A549 treated with DMSO at 1 μM for 4 hours (cell line): Measurements from ENCODE around the gene TMEM101. TPM values are rescaled to one million over a fixed set of nuclear protein-coding genes. Genes with fewer than 3 reads are reported as not detected.

Experiments
- total RNA-seq: library from RNA; stranded (reverse); fragments of 200-300 nt; extraction: Qiagen RNA extraction; gene quantifications from 5 replicates; pipeline ENCODE4 v1.2.3, GENCODE V29; 2022; ENCODE audit warnings: low read depth

Gene TMEM101
- 27.4 to 33.5 TPM (median 29.9 TPM) in 5 replicates for total RNA-seq

DNA sequence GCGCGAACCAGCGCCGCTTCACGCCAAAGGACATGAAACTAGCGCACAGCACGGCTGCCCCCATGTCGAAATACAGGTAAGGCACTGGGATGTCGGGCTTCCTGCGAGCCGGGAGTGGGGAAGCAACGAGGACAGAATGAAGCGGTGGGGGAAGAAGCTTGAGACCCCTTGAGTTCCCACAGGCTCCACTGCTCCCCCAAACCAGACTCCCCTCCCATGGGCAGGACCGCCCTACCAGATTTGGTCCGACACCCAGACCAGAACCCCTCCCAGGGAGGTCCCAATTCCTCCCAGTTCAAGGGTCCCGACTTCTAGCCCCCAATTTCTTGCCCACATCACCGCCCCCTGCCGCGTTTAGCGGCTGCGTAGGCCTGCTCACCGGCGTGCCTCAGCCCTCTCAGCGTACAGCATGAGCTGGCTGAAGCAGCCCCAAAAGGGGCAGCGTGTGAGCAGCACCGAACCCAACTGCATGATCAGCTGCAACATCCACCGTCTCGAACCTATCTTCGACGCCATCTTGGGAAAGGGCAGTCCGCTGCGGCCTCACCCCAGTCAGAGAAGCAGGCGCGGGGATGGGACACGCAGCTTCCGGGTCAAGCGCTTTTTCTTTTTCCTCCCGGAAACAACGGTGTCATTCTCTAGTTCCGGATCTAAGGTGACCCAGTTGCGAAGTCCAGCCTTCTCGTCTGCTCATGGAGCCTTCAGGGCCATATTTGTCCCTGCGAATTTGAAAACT is at the start of gene TMEM101:
TSS of gene TMEM101 (minus strand) at position 527 of the 736 bp plus-strand sequence. CDS start at position 516, 11 bp downstream.

DNA sequence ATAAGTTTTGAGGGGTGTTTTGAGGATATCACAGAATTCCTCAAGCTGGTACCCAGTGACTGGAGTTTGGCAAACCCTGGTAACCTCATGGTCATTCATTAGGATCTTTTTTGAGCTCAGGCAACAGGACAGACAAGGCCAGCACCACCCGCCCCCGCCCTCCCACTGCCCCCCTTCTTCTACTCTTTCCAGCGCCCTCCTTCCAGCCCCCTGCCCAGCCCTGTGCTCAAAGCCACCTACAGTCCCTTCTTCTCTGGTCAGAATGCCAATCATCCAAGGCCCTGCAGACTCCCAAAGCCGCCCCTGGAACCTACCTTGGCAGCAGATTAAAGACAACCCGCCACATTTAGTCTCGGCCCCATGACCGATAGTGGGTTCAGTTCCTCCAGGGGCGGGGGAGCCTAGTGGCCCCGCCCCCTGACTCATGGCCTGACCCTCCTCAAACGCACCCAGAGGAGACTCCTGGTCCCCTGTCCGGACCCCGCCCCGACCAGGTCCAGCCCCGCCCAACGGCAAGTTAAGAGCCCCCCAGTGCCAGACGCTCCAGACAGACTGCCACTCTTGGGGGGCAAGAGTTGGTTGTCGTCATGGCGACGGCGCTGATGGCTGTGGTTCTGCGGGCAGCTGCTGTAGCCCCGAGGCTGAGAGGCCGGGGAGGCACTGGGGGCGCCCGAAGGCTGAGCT is 10.5 kb downstream of the TMEM101 start, which contains the start of gene NAGS:
TSS of gene NAGS (plus strand) at position 546 of the 684 bp plus-strand sequence. CDS start at position 588, 42 bp downstream.

Other genes with a start within 250 kb of the TMEM101 start
- gene DUSP3, start 236.0 kb downstream of the TMEM101 start, total RNA-seq, result 62.4 to 69.0 TPM (median 67.2 TPM) in 5 replicates
- gene CFAP97D1, start 234.5 kb downstream of the TMEM101 start, total RNA-seq, result not detected in 5 replicates
- 17.6 to 20.7 TPM (median 19.4 TPM) in 5 replicates for gene MPP3, start 181.8 kb downstream of the TMEM101 start, total RNA-seq
- gene CD300LG, start 167.8 kb downstream of the TMEM101 start, total RNA-seq, result not detected in 5 replicates
- 1.7 to 3.2 TPM (median 2.1 TPM) in 5 replicates for gene MPP2, start 107.4 kb downstream of the TMEM101 start, total RNA-seq
- gene PPY, start 72.5 kb downstream of the TMEM101 start, total RNA-seq, result not detected in 5 replicates
- gene PYY, start 61.0 kb downstream of the TMEM101 start, total RNA-seq, result 0.17 TPM in 1 of 5 replicates, not detected in the others
- gene NAGS, start 10.3 kb downstream of the TMEM101 start, total RNA-seq, result 0.77 to 1.4 TPM (median 1.0 TPM) in 5 replicates
- gene LSM12, start 51.7 kb upstream of the TMEM101 start, total RNA-seq, result 55.9 to 60.9 TPM (median 57.6 TPM) in 5 replicates
- 122 to 174 TPM (median 149 TPM) in 5 replicates for gene G6PC3, start 55.8 kb upstream of the TMEM101 start, total RNA-seq
- 14.6 to 18.7 TPM (median 15.7 TPM) in 5 replicates for gene HDAC5, start 108.7 kb upstream of the TMEM101 start, total RNA-seq
- gene HROB, start 127.0 kb upstream of the TMEM101 start, total RNA-seq, result 8.2 to 9.9 TPM (median 8.8 TPM) in 5 replicates
- 0.08 to 0.17 TPM (median 0.10 TPM) in 5 replicates for gene ASB16, start 155.7 kb upstream of the TMEM101 start, total RNA-seq
- gene TMUB2, start 172.0 kb upstream of the TMEM101 start, total RNA-seq, result 37.3 to 45.0 TPM (median 43.9 TPM) in 5 replicates
- gene ATXN7L3, start 184.9 kb upstream of the TMEM101 start, total RNA-seq, result 56.7 to 69.2 TPM (median 64.8 TPM) in 5 replicates
- 91.4 to 114 TPM (median 106 TPM) in 5 replicates for gene UBTF, start 204.7 kb upstream of the TMEM101 start, total RNA-seq